Measurements from ENCODE around the gene PMP22.
A peak's percentile ranks its signal among the peaks of the same experiment; 100 is the strongest.

The PMP22 gene

GRCh38 chr17:15236281-15237105 is 28.6 kb downstream of the PMP22 start:
- no peaks in the 10 kb centered on the region for H3F3A ChIP-seq (ENCODE audit: insufficient read depth, low read length)
- no peaks in the 10 kb centered on the region for H3K4me1 ChIP-seq (ENCODE audit: insufficient read depth, low read length, severe bottlenecking)
- H3K27me3 ChIP-seq (ENCODE audit: insufficient read depth, low read length) = no peaks in the 10 kb centered on the region
- H3K9me2 ChIP-seq (ENCODE audit: low read depth, low read length) = no peaks in the 10 kb centered on the region
- no peaks in the 10 kb centered on the region for H3K36me3 ChIP-seq (ENCODE audit: insufficient read depth, low read length)
- H4K20me1 ChIP-seq (ENCODE audit: insufficient read depth, low read length) = no peaks in the 10 kb centered on the region
- no peaks in the 10 kb centered on the region for H3K9me3 ChIP-seq (ENCODE audit: low read length)
- TF ChIP-seq EZH2 (IDR thresholded peaks at IDR 0.05; ENCODE audit: borderline replicate concordance, low read length) = no peak
- TF ChIP-seq CTCF (IDR thresholded peaks at IDR 0.05; ENCODE audit: low read length) = no peak
- H2AFZ ChIP-seq (ENCODE audit: low read length) = no peak overlapping the region
- H3K9ac ChIP-seq (ENCODE audit: low read length) = no peak overlapping the region
- H3K27ac ChIP-seq (ENCODE audit: low read depth, low read length, poor library complexity, severe bottlenecking) = no peak overlapping the region
- H3K4me3 ChIP-seq (ENCODE audit: low read depth, low read length, poor library complexity, severe bottlenecking) = no peak overlapping the region
- H3K4me2 ChIP-seq (ENCODE audit: low read length) = no peak overlapping the region
- H3K79me2 ChIP-seq (ENCODE audit: insufficient read depth, low read length) = no peaks in the 10 kb centered on the region

DNA sequence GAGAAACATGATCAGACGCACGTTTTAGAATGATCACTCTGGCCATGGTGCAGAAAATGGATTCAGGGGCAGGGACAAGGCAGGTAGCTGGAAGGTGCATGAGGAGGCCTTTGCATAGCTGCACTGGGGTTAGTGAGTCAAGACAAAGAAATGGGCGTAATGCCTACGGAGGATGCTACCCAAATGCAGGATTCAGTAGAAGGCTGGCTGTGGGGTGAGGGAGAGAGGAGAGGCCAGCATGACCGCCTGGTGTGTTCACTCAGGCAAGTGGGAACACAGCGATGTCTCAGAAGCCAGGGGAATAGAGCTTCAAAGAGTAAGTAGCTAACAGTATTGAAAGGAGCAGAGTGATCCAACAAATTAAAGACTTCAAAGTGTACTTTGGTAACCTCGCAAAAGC is 31.2 kb downstream of the PMP22 start:
- H3K4me3 ChIP-seq (ENCODE audit: low read depth, low read length, poor library complexity, severe bottlenecking) = no peak overlapping the region
- H3K9me3 ChIP-seq (ENCODE audit: low read length) = no peaks in the 10 kb centered on the region
- no peaks in the 10 kb centered on the region for H3F3A ChIP-seq (ENCODE audit: insufficient read depth, low read length)
- TF ChIP-seq CTCF (IDR thresholded peaks at IDR 0.05; ENCODE audit: low read length) (no peak), EZH2 (IDR thresholded peaks at IDR 0.05; ENCODE audit: borderline replicate concordance, low read length) (no peak)
- H3K4me2 ChIP-seq (ENCODE audit: low read length) = no peak overlapping the region
- H3K9me2 ChIP-seq (ENCODE audit: low read depth, low read length) = no peaks in the 10 kb centered on the region
- no peak overlapping the region for H2AFZ ChIP-seq (ENCODE audit: low read length)
- H3K79me2 ChIP-seq (ENCODE audit: insufficient read depth, low read length) = no peaks in the 10 kb centered on the region
- H3K27ac ChIP-seq (ENCODE audit: low read depth, low read length, poor library complexity, severe bottlenecking) = no peak overlapping the region
- H3K27me3 ChIP-seq (ENCODE audit: insufficient read depth, low read length) = no peaks in the 10 kb centered on the region; the same call in 1 of the 2 replicates
- H4K20me1 ChIP-seq (ENCODE audit: insufficient read depth, low read length) = no peaks in the 10 kb centered on the region
- H3K36me3 ChIP-seq (ENCODE audit: insufficient read depth, low read length) = no peaks in the 10 kb centered on the region
- H3K4me1 ChIP-seq (ENCODE audit: insufficient read depth, low read length, severe bottlenecking) = no peaks in the 10 kb centered on the region
- no peak overlapping the region for H3K9ac ChIP-seq (ENCODE audit: low read length)

- Histone ChIP-seq H3K9me2 (ENCODE audit: low read depth, low read length) (no peaks in the 10 kb centered on the region), H2AFZ (ENCODE audit: low read length) (no peak overlapping the region), H3K4me2 (ENCODE audit: low read length) (no peak overlapping the region), H3K36me3 (ENCODE audit: insufficient read depth, low read length) (no peaks in the 10 kb centered on the region), H3K79me2 (ENCODE audit: insufficient read depth, low read length) (no peaks in the 10 kb centered on the region), H3K4me3 (ENCODE audit: low read depth, low read length, poor library complexity, severe bottlenecking) (no peak overlapping the region), H3K9me3 (ENCODE audit: low read length) (no peaks in the 10 kb centered on the region), H3K27ac (ENCODE audit: low read depth, low read length, poor library complexity, severe bottlenecking) (no peak overlapping the region), H3F3A (ENCODE audit: insufficient read depth, low read length) (no peaks in the 10 kb centered on the region), H3K4me1 (ENCODE audit: insufficient read depth, low read length, severe bottlenecking) (no peaks in the 10 kb centered on the region), H3K27me3 (ENCODE audit: insufficient read depth, low read length) (no peaks in the 10 kb centered on the region; the same call in 1 of the 2 replicates), H3K9ac (ENCODE audit: low read length) (no peak overlapping the region), H4K20me1 (ENCODE audit: insufficient read depth, low read length) (no peaks in the 10 kb centered on the region)
- TF ChIP-seq EZH2 (IDR thresholded peaks at IDR 0.05; ENCODE audit: borderline replicate concordance, low read length) = no peak
- TF ChIP-seq CTCF (IDR thresholded peaks at IDR 0.05; ENCODE audit: low read length) = peak; percentile 43; the same call in 1 of the 2 replicates
These were observed 31.9 kb downstream of the PMP22 start for GRCh38 chr17:15233022-15233805.

Measured in OCI-LY1 (cell line).